Spleen (tissue), 7 donors: ENCODE results near the gene TMEM181.
A peak's percentile ranks its signal among the peaks of the same experiment; 100 is the strongest.

Source experiments
- CTCF ChIP-seq, 11 experiments: fragments of 200-600 bp in 7 of 11; fragments of 450-650 bp in 4 of 11; sonication (generic) in 4 of 11; IDR thresholded peaks in 8 of 11; conservative IDR thresholded peaks in 3 of 11; 1 replicate in 7 of 11; 2 replicates in 4 of 11; pipeline versions ENCODE4 v1.4.0 to v1.8.0; 2016 to 2021; ENCODE audit warnings: antibody characterized with exemption in 11 of 11, inconsistent platforms in 4 of 11, mild to moderate bottlenecking in 1 of 11
- POLR2A ChIP-seq, 3 donors: fragments of 450-650 bp; IDR thresholded peaks; one replicate each; pipeline ENCODE4 v1.5.1; 2017; ENCODE audit warnings: antibody characterized with exemption in 3 of 3, mild to moderate bottlenecking in 1 of 3
- POLR2AphosphoS5 ChIP-seq, 3 donors: sonication (generic); formaldehyde crosslinking; IDR thresholded peaks; one replicate each; pipeline ENCODE4 v1.5.1; 2017; ENCODE audit warnings: antibody characterized with exemption in 3 of 3
- donor health status: DM: no; HTN: no; CAD: no; lungs with moderate emphysema.
- donor health status: DM: no; HTN: no; CAD: no.
- donor health status: DM: no; HTN: no; CAD: no.

- TF ChIP-seq CTCF (IDR thresholded peaks at IDR 0.05 in 8 of 11, conservative IDR thresholded peaks at IDR 0.05 in 3 of 11) (no peak), POLR2AphosphoS5 (IDR thresholded peaks at IDR 0.05) (peak in 1 of 3 donors; percentile 21), POLR2A (IDR thresholded peaks at IDR 0.05) (no peak)
Measured at GRCh38 chr6:158591134-158591809, 31.4 kb downstream of the TMEM181 start.
